WTC11 (cell line): ENCODE data around the gene ZNF398. TPM values are rescaled to one million over a fixed set of nuclear protein-coding genes. Genes with fewer than 3 reads are reported as not detected.

Experiments
- ATAC-seq: fragments of 200-7000 bp; cut with Tn5 transposase; 2 replicates; pipeline ENCODE4 v1.10.0; 2021; ENCODE audit warnings: mild to moderate bottlenecking, moderate library complexity
- CTCF ChIA-PET: fragments of 300-600 bp; sonication (Branson Sonifier 250); formaldehyde crosslinking; loops from one replicate; lab custom pipeline; 2021; ENCODE audit warnings: antibody characterized with exemption; lab: Charles Lee
- POLR2A ChIA-PET: fragments of 350-600 bp; sonication (Branson Sonifier 250); formaldehyde crosslinking; loops from one replicate; lab custom pipeline; 2021; ENCODE audit warnings: antibody characterized with exemption; lab: Charles Lee
- DNase-seq: peaks from one replicate; pipeline ENCODE4 v3.0.0; 2021; ENCODE audit warnings: low spot score
- H3K27ac Mint-ChIP-seq: 2 replicates; pipeline ENCODE4 v1.8.0; 2021; ENCODE audit warnings: mixed read lengths
- H3K27me3 Mint-ChIP-seq: 2 replicates; pipeline ENCODE4 v1.8.0; 2021; ENCODE audit warnings: low read depth, mild to moderate bottlenecking, moderate library complexity, mixed read lengths
- H3K36me3 Mint-ChIP-seq: 2 replicates; pipeline ENCODE4 v1.8.0; 2021; ENCODE audit warnings: mixed read lengths
- H3K4me1 Mint-ChIP-seq: 2 replicates; pipeline ENCODE4 v1.8.0; 2022; ENCODE audit warnings: mixed read lengths
- H3K4me3 Mint-ChIP-seq: 2 replicates; pipeline ENCODE4 v1.8.0; 2021; ENCODE audit warnings: mild to moderate bottlenecking, moderate library complexity, mixed read lengths
- H3K9me3 Mint-ChIP-seq: 2 replicates; pipeline ENCODE4 v1.8.0; 2021; ENCODE audit warnings: mixed read lengths
- FOXJ3 ChIP-seq: sonication (generic); formaldehyde crosslinking; IDR thresholded peaks from 2 replicates; pipeline ENCODE4 v1.9.0; 2021; ENCODE audit warnings: missing genetic modification reagents, mild to moderate bottlenecking, borderline replicate concordance
- FOXK1 ChIP-seq: sonication (generic); formaldehyde crosslinking; IDR thresholded peaks from 2 replicates; pipeline ENCODE4 v1.8.0; 2022; ENCODE audit warnings: mild to moderate bottlenecking, moderate library complexity, missing genetic modification reagents
- GRHL2 ChIP-seq: fragments of 250-450 bp; sonication (Bioruptor Pico); IDR thresholded peaks from 2 replicates; pipeline ENCODE4 v1.8.0; 2022; ENCODE audit warnings: mild to moderate bottlenecking, moderate library complexity; ENCODE audit not compliant: insufficient replicate concordance, severe bottlenecking
- JAZF1 ChIP-seq: fragments of 250-450 bp; sonication (Bioruptor Pico); IDR thresholded peaks from 2 replicates; pipeline ENCODE4 v1.9.0; 2021; ENCODE audit warnings: moderate library complexity, mild to moderate bottlenecking, inconsistent platforms
- KAT7 ChIP-seq: sonication (generic); formaldehyde crosslinking; IDR thresholded peaks from 2 replicates; pipeline ENCODE4 v1.8.1; 2023; ENCODE audit warnings: missing genetic modification reagents, mild to moderate bottlenecking, borderline replicate concordance
- NFYB ChIP-seq: sonication (generic); formaldehyde crosslinking; conservative IDR thresholded peaks from 2 replicates; pipeline ENCODE4 v1.8.0; 2022; ENCODE audit warnings: low read depth, missing genetic modification reagents
- NR2C2 ChIP-seq: sonication (generic); formaldehyde crosslinking; IDR thresholded peaks from 2 replicates; pipeline ENCODE4 v1.8.0; 2022; ENCODE audit warnings: mild to moderate bottlenecking, missing genetic modification reagents
- RELA ChIP-seq: sonication (generic); formaldehyde crosslinking; IDR thresholded peaks from 2 replicates; pipeline ENCODE4 v1.8.1; 2022; ENCODE audit warnings: missing genetic modification reagents, mild to moderate bottlenecking, borderline replicate concordance
- SMAD4 ChIP-seq: sonication (generic); formaldehyde crosslinking; IDR thresholded peaks from 2 replicates; pipeline ENCODE4 v1.8.0; 2022; ENCODE audit warnings: mild to moderate bottlenecking, missing genetic modification reagents
- TP53 ChIP-seq: sonication (generic); formaldehyde crosslinking; IDR thresholded peaks from 2 replicates; pipeline ENCODE4 v1.8.1; 2023; ENCODE audit warnings: mild to moderate bottlenecking, missing genetic modification reagents
- ZBTB21 ChIP-seq: sonication (generic); formaldehyde crosslinking; IDR thresholded peaks from 2 replicates; pipeline ENCODE4 v1.8.1; 2023; ENCODE audit warnings: mild to moderate bottlenecking, missing genetic modification reagents, borderline replicate concordance
- ZNF263 ChIP-seq: sonication (generic); formaldehyde crosslinking; IDR thresholded peaks from 2 replicates; pipeline ENCODE4 v1.8.1; 2022; ENCODE audit warnings: low read depth, mild to moderate bottlenecking, moderate library complexity, missing genetic modification reagents
- ZNF416 ChIP-seq: fragments of 250-450 bp; sonication (Bioruptor Pico); IDR thresholded peaks from 2 replicates; pipeline ENCODE4 v1.9.0; 2021; ENCODE audit warnings: mild to moderate bottlenecking, inconsistent platforms
- total RNA-seq: library from RNA; stranded (reverse); gene quantifications from 3 replicates; pipeline ENCODE4 v1.2.3, GENCODE V29; 2021
- TF ChIP-seq, protein P1 (sequence below): sonication (generic); formaldehyde crosslinking; IDR thresholded peaks from 2 replicates; pipeline ENCODE4 v1.8.1; 2022; ENCODE audit warnings: low read depth, missing genetic modification reagents, borderline replicate concordance
- TF ChIP-seq, protein P2 (sequence below): sonication (generic); formaldehyde crosslinking; IDR thresholded peaks from 2 replicates; pipeline ENCODE4 v1.8.0; 2022; ENCODE audit warnings: missing genetic modification reagents
- TF ChIP-seq, protein P3 (sequence below): fragments of 250-450 bp; sonication (Bioruptor Pico); IDR thresholded peaks from 2 replicates; pipeline ENCODE4 v1.8.0; 2021; ENCODE audit warnings: mild to moderate bottlenecking
- TF ChIP-seq, protein P4 (sequence below): fragments of 200-600 bp; IDR thresholded peaks from 2 replicates; pipeline ENCODE4 v1.8.0; 2022; ENCODE audit warnings: antibody characterized with exemption
- TF ChIP-seq, protein P5 (sequence below): sonication (generic); formaldehyde crosslinking; IDR thresholded peaks from 2 replicates; pipeline ENCODE4 v1.8.1; 2023; ENCODE audit warnings: mild to moderate bottlenecking, missing genetic modification reagents, borderline replicate concordance
- TF ChIP-seq, protein P6 (sequence below): sonication (generic); formaldehyde crosslinking; IDR thresholded peaks from 2 replicates; pipeline ENCODE4 v1.8.1; 2023; ENCODE audit warnings: mild to moderate bottlenecking, missing genetic modification reagents

ZNF398 gene
- total RNA-seq, 1 experiment from 2014 or later, result 63.2 TPM

DNA sequence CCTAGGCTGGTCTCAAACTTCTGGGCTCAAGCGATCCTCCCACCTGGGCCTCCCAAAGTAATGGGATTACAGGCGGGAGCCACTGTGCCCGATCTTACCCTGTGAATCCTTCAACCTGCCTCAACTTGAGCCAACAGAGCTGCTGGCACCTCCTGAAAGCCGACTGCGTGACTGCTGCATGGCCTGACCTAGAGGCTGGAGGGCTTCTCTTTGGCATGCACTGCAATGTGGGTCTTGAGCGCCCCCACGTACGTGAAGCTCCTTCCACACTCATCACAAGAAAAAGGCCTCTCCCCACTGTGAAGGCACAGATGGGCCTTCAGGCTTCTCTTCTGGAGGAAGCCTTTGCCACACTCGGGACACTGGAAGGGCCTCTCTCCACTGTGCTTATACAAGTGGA lies 43.8 kb upstream of the ZNF398 start (continued):
- TF ChIP-seq, protein P1, sequence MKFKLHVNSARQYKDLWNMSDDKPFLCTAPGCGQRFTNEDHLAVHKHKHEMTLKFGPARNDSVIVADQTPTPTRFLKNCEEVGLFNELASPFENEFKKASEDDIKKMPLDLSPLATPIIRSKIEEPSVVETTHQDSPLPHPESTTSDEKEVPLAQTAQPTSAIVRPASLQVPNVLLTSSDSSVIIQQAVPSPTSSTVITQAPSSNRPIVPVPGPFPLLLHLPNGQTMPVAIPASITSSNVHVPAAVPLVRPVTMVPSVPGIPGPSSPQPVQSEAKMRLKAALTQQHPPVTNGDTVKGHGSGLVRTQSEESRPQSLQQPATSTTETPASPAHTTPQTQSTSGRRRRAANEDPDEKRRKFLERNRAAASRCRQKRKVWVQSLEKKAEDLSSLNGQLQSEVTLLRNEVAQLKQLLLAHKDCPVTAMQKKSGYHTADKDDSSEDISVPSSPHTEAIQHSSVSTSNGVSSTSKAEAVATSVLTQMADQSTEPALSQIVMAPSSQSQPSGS (CRISPR knock-in tag), result no peak
- TF ChIP-seq SMAD4, result no peak
- TF ChIP-seq, protein P2, sequence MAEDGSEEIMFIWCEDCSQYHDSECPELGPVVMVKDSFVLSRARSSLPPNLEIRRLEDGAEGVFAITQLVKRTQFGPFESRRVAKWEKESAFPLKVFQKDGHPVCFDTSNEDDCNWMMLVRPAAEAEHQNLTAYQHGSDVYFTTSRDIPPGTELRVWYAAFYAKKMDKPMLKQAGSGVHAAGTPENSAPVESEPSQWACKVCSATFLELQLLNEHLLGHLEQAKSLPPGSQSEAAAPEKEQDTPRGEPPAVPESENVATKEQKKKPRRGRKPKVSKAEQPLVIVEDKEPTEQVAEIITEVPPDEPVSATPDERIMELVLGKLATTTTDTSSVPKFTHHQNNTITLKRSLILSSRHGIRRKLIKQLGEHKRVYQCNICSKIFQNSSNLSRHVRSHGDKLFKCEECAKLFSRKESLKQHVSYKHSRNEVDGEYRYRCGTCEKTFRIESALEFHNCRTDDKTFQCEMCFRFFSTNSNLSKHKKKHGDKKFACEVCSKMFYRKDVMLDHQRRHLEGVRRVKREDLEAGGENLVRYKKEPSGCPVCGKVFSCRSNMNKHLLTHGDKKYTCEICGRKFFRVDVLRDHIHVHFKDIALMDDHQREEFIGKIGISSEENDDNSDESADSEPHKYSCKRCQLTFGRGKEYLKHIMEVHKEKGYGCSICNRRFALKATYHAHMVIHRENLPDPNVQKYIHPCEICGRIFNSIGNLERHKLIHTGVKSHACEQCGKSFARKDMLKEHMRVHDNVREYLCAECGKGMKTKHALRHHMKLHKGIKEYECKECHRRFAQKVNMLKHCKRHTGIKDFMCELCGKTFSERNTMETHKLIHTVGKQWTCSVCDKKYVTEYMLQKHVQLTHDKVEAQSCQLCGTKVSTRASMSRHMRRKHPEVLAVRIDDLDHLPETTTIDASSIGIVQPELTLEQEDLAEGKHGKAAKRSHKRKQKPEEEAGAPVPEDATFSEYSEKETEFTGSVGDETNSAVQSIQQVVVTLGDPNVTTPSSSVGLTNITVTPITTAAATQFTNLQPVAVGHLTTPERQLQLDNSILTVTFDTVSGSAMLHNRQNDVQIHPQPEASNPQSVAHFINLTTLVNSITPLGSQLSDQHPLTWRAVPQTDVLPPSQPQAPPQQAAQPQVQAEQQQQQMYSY, result no peak

DNA sequence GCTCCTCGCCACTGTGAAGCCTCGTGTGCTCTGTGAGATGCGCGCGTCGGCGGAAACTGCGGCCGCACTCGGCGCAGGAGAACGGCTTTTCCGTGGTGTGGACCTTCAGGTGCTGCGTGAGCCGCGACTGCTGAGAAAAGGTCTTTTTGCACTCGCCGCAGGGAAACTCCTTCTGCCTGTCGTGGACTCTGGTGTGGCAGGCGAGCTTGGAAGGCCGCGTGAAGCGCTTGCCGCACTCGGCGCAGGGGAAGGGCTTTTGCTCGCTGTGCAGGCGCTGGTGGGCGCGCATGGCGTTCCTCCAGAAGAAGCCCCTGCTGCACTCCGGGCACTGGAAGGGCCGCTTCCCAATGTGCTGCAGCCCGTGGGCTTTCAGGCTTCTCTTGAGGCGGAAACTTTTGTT lies 43.0 kb upstream of the ZNF398 start:
- POLR2A ChIA-PET, result no interaction called here
- ATAC-seq, result no peak
- no peak for DNase-seq
- Mint-ChIP-seq H3K9me3 (no peaks in the 10 kb centered on the region), H3K27ac (no peak overlapping the region), H3K27me3 (no peaks in the 10 kb centered on the region), H3K36me3 (peaks cover 5% of the 10 kb centered on the region), H3K4me3 (no peak overlapping the region), H3K4me1 (peaks cover 4% of the 10 kb centered on the region; the same call in 1 of the 2 replicates)
- TF ChIP-seq ZNF416 (CRISPR knock-in tag), result no peak
- CTCF ChIA-PET, result interaction anchor here (1.2 to 1.5 kb wide), 2 partner anchors 38 to 45 kb away, joined by 3 to 6 read pairs; no protein-coding TSS in a partner anchor

DNA sequence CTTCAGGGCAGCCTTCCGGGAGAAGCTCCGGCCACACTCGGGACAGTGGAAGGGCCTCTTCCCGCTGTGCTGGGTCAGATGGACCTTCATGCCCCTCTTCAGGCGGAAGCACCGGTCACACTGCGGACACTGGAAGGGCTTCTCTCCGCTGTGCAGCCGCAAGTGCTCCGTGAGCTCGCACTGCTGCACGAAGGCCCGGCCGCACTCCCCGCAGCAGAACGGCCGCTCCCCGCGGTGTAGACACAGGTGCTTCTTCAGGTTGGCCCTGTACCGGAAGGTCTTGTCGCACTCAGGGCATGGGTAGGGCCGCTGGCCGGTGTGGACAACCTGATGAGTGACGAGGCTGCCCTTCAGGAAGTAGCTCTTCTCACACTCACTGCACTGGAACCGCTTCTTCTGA lies 42.5 kb upstream of the ZNF398 start:
- CTCF ChIA-PET, result interaction anchor here (0.9 to 1.2 kb wide), 3 partner anchors 13 to 45 kb away, joined by 3 to 4 read pairs (median 3); no protein-coding TSS in a partner anchor
- Mint-ChIP-seq H3K4me1 (peaks cover 4% of the 10 kb centered on the region; the same call in 1 of the 2 replicates), H3K9me3 (no peaks in the 10 kb centered on the region), H3K36me3 (peaks cover 5% of the 10 kb centered on the region), H3K27ac (no peak overlapping the region), H3K4me3 (no peak overlapping the region), H3K27me3 (no peaks in the 10 kb centered on the region)
- DNase-seq (no peak), ATAC-seq (no peak)
- POLR2A ChIA-PET, result no interaction called here
- no peak for TF ChIP-seq ZNF263 (CRISPR knock-in tag)
- TF ChIP-seq TP53, result no peak
- TF ChIP-seq FOXK1 (CRISPR knock-in tag), result no peak
- TF ChIP-seq, protein P3, sequence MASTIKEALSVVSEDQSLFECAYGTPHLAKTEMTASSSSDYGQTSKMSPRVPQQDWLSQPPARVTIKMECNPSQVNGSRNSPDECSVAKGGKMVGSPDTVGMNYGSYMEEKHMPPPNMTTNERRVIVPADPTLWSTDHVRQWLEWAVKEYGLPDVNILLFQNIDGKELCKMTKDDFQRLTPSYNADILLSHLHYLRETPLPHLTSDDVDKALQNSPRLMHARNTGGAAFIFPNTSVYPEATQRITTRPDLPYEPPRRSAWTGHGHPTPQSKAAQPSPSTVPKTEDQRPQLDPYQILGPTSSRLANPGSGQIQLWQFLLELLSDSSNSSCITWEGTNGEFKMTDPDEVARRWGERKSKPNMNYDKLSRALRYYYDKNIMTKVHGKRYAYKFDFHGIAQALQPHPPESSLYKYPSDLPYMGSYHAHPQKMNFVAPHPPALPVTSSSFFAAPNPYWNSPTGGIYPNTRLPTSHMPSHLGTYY, result no peak
- TF ChIP-seq FOXJ3 (CRISPR knock-in tag), result no peak
- TF ChIP-seq, protein P4, sequence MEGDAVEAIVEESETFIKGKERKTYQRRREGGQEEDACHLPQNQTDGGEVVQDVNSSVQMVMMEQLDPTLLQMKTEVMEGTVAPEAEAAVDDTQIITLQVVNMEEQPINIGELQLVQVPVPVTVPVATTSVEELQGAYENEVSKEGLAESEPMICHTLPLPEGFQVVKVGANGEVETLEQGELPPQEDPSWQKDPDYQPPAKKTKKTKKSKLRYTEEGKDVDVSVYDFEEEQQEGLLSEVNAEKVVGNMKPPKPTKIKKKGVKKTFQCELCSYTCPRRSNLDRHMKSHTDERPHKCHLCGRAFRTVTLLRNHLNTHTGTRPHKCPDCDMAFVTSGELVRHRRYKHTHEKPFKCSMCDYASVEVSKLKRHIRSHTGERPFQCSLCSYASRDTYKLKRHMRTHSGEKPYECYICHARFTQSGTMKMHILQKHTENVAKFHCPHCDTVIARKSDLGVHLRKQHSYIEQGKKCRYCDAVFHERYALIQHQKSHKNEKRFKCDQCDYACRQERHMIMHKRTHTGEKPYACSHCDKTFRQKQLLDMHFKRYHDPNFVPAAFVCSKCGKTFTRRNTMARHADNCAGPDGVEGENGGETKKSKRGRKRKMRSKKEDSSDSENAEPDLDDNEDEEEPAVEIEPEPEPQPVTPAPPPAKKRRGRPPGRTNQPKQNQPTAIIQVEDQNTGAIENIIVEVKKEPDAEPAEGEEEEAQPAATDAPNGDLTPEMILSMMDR, result no peak
- TF ChIP-seq, protein P5, sequence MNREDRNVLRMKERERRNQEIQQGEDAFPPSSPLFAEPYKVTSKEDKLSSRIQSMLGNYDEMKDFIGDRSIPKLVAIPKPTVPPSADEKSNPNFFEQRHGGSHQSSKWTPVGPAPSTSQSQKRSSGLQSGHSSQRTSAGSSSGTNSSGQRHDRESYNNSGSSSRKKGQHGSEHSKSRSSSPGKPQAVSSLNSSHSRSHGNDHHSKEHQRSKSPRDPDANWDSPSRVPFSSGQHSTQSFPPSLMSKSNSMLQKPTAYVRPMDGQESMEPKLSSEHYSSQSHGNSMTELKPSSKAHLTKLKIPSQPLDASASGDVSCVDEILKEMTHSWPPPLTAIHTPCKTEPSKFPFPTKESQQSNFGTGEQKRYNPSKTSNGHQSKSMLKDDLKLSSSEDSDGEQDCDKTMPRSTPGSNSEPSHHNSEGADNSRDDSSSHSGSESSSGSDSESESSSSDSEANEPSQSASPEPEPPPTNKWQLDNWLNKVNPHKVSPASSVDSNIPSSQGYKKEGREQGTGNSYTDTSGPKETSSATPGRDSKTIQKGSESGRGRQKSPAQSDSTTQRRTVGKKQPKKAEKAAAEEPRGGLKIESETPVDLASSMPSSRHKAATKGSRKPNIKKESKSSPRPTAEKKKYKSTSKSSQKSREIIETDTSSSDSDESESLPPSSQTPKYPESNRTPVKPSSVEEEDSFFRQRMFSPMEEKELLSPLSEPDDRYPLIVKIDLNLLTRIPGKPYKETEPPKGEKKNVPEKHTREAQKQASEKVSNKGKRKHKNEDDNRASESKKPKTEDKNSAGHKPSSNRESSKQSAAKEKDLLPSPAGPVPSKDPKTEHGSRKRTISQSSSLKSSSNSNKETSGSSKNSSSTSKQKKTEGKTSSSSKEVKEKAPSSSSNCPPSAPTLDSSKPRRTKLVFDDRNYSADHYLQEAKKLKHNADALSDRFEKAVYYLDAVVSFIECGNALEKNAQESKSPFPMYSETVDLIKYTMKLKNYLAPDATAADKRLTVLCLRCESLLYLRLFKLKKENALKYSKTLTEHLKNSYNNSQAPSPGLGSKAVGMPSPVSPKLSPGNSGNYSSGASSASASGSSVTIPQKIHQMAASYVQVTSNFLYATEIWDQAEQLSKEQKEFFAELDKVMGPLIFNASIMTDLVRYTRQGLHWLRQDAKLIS (CRISPR knock-in tag), result no peak
- TF ChIP-seq NR2C2 (CRISPR knock-in tag), result no peak
- TF ChIP-seq JAZF1 (CRISPR knock-in tag), result no peak
- no peak for TF ChIP-seq GRHL2 (CRISPR knock-in tag)
- no peak for TF ChIP-seq NFYB (CRISPR knock-in tag)
- TF ChIP-seq KAT7, result no peak
- no peak for TF ChIP-seq RELA
- TF ChIP-seq, protein P6, sequence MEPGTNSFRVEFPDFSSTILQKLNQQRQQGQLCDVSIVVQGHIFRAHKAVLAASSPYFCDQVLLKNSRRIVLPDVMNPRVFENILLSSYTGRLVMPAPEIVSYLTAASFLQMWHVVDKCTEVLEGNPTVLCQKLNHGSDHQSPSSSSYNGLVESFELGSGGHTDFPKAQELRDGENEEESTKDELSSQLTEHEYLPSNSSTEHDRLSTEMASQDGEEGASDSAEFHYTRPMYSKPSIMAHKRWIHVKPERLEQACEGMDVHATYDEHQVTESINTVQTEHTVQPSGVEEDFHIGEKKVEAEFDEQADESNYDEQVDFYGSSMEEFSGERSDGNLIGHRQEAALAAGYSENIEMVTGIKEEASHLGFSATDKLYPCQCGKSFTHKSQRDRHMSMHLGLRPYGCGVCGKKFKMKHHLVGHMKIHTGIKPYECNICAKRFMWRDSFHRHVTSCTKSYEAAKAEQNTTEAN (CRISPR knock-in tag), result no peak
- no peak for TF ChIP-seq ZBTB21 (CRISPR knock-in tag)
- no peak for TF ChIP-seq SMAD4
